GM18508 (cell line): ENCODE data around the gene DAB2IP.
"Not testable (repeated sequence)": the region's sequence is repeated elsewhere in the genome, so short reads cannot be mapped to it uniquely, and the experiment has no call there.

Experiments
- ATAC-seq: cut with Tn5 transposase; IDR thresholded peaks from one replicate; pipeline ENCODE4 v1.9.1; 2021; ENCODE audit warnings: moderate number of reproducible peaks; ENCODE audit not compliant: insufficient read depth, unreplicated experiment

DAB2IP gene

GRCh38 chr9:121782514-121783110, 131.2 kb downstream of the DAB2IP start:
- ATAC-seq = no peak

DNA sequence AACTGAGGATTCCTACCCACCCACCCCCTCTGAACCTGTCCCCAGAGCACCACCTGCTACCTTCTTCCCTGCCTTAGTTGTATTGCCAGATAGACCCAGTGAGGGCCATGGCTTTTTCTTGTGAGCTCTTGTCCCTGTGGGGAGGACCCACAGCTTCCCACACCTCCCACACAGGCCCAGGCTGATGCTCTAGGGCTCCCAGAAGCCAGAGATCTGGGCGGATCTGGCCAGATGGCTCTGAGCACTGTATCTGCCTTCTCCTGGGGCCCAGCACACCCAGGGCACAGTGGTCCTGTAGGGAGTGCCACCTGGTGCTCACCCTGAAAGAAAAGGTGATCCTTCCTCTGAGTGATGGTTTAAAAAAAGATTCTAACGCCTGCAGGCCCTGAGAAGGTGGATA, 131.7 kb downstream of the DAB2IP start:
- ATAC-seq = no peak

- no peak for ATAC-seq
These were observed 132.4 kb downstream of the DAB2IP start for GRCh38 chr9:121783521-121784507.

- ATAC-seq = no peak
These were observed 133.4 kb downstream of the DAB2IP start for GRCh38 chr9:121784731-121785411.

GRCh38 chr9:121785673-121786542, 134.5 kb downstream of the DAB2IP start:
- no peak for ATAC-seq

GRCh38 chr9:121786543-121786948, 135.1 kb downstream of the DAB2IP start:
- ATAC-seq = no peak

GRCh38 chr9:121786998-121787422, 135.6 kb downstream of the DAB2IP start:
- ATAC-seq = no peak

- ATAC-seq = no peak
These were observed 137.4 kb downstream of the DAB2IP start for GRCh38 chr9:121788686-121789366.

GRCh38 chr9:121790841-121791240, 139.4 kb downstream of the DAB2IP start:
- no peak for ATAC-seq

DNA sequence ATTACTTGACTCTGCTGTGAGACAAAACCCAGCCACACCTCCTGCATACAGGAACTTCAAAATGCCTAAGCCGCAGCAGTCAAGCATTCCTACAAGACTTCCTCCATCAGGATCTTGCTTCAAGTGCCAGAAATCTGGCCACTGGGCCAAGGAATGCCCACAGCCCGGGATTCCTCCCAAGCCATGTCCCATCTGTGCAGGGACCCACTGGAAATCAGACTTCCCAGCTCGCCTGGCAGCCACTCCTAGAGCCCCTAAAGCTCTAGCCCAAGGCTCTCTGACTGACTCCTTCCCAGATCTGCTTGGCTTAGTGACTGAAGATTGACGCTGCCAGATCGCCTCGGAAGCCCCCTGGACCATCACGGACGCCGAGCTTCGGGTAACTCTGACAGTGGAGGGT, 141.0 kb downstream of the DAB2IP start:
- ATAC-seq = not testable (repeated sequence)

DNA sequence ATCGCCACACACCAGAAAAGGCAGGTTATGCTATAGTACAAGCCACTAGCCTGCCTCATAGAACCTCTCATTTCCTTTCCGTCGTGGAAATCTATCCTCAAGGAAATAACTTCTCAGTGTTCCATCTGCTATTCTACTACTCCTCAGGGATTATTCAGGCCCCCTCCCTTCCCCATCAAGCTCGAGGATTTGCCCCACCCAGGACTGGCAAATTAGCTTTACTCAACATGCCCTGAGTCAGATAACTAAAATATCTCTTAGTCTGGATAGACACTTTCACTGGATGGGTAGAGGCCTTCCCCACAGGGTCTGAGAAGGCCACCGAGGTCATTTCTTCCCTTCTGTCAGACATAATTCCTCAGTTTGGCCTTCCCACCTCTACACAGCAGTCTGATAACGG, 142.9 kb downstream of the DAB2IP start:
- not testable (repeated sequence) for ATAC-seq

GRCh38 chr9:121797081-121797480, 145.6 kb downstream of the DAB2IP start:
- ATAC-seq = no peak

- no peak for ATAC-seq
These were observed 147.5 kb downstream of the DAB2IP start for GRCh38 chr9:121798941-121799340.

GRCh38 chr9:121800376-121800775, 148.9 kb downstream of the DAB2IP start:
- ATAC-seq = no peak

DNA sequence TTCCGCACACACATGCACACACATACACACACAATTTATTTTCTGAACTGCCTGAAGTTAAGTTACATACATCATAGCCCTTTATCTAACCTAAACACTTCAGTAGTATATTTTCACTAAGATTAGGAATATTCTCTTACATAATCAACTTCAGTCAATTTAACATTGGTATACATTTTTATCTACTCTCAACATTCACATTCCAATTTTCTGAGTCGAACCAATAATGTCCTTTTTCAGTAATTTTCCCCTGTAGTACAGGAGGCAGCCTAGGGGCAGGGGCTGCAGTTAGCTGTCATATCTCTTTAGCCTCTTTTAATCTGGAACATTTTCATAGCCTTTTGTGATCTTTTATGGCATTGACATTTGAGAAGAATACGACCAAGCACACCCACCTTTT, 150.1 kb downstream of the DAB2IP start:
- ATAC-seq = no peak

DNA sequence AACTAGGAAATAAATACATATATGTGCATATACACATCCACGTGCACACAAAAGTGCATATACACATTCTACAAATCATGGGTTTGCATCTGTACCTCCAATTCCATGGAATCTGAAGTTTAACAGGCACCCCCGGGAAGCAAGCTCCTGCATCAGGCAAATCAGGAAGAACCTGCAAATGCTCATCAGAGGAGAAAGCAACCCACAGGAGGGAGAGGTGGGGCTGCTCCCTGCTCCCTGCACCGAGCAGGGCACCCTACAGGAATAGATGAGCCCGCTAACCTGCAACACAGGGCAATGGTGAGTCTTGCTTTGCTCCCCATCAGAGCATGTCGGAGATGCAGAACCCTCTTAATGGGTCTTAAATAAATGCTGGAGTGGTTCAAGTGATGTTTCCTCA, 151.3 kb downstream of the DAB2IP start:
- ATAC-seq = no peak

DNA sequence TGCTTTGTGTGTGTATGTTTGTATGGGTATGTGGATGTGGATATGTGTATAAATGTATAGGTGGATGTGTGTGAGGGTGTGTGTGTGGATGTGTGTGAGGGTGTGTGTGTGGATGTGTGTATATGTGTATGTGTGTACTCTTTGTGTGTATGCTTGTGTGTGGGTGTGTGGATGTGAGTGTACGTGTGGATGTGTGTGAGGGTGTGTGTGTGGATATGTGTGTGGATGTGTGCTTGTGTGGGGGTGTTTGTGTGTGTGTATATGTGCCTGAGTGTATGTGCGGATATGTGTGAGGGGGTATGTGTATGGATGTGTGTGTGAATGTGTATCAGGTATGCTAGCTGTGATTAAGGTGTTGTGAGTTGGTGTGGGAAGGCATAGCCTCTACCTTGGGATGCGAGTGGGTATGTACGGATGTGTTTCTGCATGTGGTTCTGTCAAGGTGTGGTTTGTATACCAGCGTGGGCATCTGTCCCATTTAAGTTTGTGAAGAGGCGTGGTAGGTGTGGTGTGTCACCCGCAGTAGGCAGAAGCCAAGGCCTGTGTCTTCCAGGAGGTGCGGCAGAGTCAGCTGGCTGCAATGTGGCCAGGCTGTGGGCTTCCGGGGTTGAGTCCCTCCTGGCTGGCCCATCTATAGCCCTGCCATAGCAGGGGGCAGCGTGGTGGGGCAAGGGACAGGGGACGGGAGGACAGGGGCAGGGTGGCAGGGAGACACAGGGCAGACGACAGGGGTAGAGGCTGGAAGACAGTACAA, 155.8 kb downstream of the DAB2IP start:
- ATAC-seq = no peak

DNA sequence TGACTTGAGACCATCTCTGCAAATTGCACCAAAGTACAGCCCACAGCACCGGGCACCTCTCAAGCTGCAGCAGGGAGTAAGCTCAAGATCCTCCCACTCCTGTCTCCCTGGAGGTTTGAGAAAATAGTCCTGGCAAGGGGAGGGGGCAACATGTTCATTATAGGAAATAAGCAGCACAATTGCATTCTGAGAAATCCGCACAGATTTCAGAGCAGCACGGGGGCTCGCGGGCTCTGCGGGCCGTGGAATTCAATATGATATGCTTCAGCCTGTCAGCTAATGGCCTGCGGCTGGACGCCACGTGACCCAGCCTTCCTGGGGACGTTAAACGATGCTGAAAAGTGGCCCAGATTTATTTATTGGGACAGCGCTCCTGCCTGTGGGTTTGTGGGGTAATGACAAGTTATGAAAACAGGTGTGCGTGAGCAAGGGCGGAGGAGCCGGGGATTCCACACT, 156.4 kb downstream of the DAB2IP start:
- no peak for ATAC-seq

DNA sequence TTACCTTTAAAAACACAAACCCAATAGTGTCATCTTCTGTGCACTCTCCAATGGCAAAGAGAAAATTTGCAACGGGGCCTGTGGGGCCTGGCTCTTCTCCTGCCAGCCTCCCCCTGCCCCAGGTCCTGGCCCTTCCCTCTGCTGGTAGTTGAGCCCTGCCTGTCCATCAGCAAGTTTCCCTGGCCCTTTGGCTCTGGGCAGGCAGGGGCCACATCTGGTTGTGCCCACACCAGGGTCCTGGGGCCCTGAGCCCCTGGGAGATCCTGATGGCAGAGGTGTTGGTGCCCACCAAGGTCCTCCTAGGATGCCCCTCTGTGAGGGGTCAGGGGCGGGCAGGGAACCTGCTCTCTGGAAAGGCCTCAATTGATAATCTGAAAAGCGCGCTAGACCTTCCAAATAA, 157.3 kb downstream of the DAB2IP start:
- no peak for ATAC-seq
